Measurements from ENCODE around the gene UBE2E3.

DNA sequence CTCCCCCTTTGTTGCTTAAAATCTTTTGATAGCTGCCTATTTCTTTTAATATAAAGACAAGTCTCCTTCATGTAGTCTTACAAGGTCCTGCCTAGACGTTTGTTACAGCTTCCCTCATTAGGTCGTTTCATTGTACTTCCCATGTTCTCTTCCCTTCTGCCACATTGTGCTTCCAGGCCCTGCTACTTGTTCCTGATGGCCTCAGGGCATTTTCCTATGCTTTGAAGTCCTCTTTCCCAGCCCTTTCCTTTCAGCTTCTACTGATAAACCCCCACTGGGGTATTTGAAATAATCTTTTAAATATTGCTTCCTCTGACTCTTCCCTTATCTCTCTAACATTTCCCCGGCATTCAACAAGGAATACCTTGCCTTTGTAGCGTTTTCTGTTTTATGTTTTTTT, 67.4 kb downstream of the UBE2E3 start:
- no peak for TF ChIP-seq POLR2A (IDR thresholded peaks at IDR 0.05)
- TF ChIP-seq, protein P1, sequence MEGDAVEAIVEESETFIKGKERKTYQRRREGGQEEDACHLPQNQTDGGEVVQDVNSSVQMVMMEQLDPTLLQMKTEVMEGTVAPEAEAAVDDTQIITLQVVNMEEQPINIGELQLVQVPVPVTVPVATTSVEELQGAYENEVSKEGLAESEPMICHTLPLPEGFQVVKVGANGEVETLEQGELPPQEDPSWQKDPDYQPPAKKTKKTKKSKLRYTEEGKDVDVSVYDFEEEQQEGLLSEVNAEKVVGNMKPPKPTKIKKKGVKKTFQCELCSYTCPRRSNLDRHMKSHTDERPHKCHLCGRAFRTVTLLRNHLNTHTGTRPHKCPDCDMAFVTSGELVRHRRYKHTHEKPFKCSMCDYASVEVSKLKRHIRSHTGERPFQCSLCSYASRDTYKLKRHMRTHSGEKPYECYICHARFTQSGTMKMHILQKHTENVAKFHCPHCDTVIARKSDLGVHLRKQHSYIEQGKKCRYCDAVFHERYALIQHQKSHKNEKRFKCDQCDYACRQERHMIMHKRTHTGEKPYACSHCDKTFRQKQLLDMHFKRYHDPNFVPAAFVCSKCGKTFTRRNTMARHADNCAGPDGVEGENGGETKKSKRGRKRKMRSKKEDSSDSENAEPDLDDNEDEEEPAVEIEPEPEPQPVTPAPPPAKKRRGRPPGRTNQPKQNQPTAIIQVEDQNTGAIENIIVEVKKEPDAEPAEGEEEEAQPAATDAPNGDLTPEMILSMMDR (IDR thresholded peaks at IDR 0.05), result no peak

Measured in prostate gland (tissue), 2 donors.